ENCODE results near the gene TMIGD3. TPM values are rescaled to one million over a fixed set of nuclear protein-coding genes. Genes with fewer than 3 reads are reported as not detected.

TMIGD3 gene
- total RNA-seq, 4 donors from 2014 or later = 0.27 to 0.95 TPM; not detected in 2

- intact Hi-C loops (cut with DNase I; ENCODE audit: low total_unique reads) = no loop called here
- WGBS, 2 donors (ENCODE audit: low coverage in 1 of 2) = 94 to 100% methylated on average over 2 to 6 of the region's 6 CpGs
- peaks cover 0 to 58% (median 28%) of the 10 kb centered on the region in 4 donors for H3K36me3 ChIP-seq
Observed at GRCh38 chr1:111461765-111462164, 41.7 kb downstream of the TMIGD3 start.

GRCh38 chr1:111455642-111456031, 47.8 kb downstream of the TMIGD3 start:
- in situ Hi-C loops (cut with MboI; ENCODE audit: low pct_ligation_motif_present in 1 of 4, low pct_unique_long_range_greater_than_20kb in 1 of 4, low sequenced_read_pairs in 3 of 4) (no loop called here), intact Hi-C loops (cut with DNase I; ENCODE audit: low total_unique reads) (no loop called here)
- no peak for DNase-seq
- Histone ChIP-seq H3K4me3 (no peak overlapping the region), H3K9me3 (no peaks in the 10 kb centered on the region), H3K27me3 (no peaks in the 10 kb centered on the region), H3K4me1 (peaks cover 23 to 48% (median 34%) of the 10 kb centered on the region in 4 donors), H3K27ac (no peak overlapping the region), H3K36me3 (peaks cover 0 to 46% (median 22%) of the 10 kb centered on the region in 4 donors)
- TF ChIP-seq CTCF (IDR thresholded peaks at IDR 0.05) (no peak), POLR2AphosphoS5 (IDR thresholded peaks at IDR 0.05) (no peak), EP300 (IDR thresholded peaks at IDR 0.05; ENCODE audit: low read depth) (no peak), POLR2A (IDR thresholded peaks at IDR 0.05) (no peak)
- WGBS, 2 donors (ENCODE audit: low coverage in 1 of 2) = 84% methylated on average over 3 of the region's 3 CpGs

More at GRCh38 chr1:111461765-111462164, 41.7 kb downstream of the TMIGD3 start:
- DNase-seq = no peak
- Histone ChIP-seq H3K4me3 (no peak overlapping the region), H3K9me3 (no peaks in the 10 kb centered on the region), H3K27ac (no peak overlapping the region), H3K27me3 (no peaks in the 10 kb centered on the region), H3K4me1 (no peaks in the 10 kb centered on the region)
- in situ Hi-C loops (cut with MboI; ENCODE audit: low pct_ligation_motif_present in 1 of 4, low pct_unique_long_range_greater_than_20kb in 1 of 4, low sequenced_read_pairs in 3 of 4) = no loop called here
- TF ChIP-seq POLR2A (IDR thresholded peaks at IDR 0.05) (no peak), EP300 (IDR thresholded peaks at IDR 0.05; ENCODE audit: low read depth) (no peak), POLR2AphosphoS5 (IDR thresholded peaks at IDR 0.05) (no peak), CTCF (IDR thresholded peaks at IDR 0.05) (no peak)

- Histone ChIP-seq H3K27ac (no peak overlapping the region), H3K4me3 (no peak overlapping the region), H3K9me3 (no peaks in the 10 kb centered on the region), H3K4me1 (peaks cover 29 to 54% (median 39%) of the 10 kb centered on the region in 4 donors), H3K36me3 (peaks cover 0 to 41% (median 19%) of the 10 kb centered on the region in 4 donors), H3K27me3 (no peaks in the 10 kb centered on the region)
- intact Hi-C loops (cut with DNase I; ENCODE audit: low total_unique reads) = no loop called here
- in situ Hi-C loops (cut with MboI; ENCODE audit: low pct_ligation_motif_present in 1 of 4, low pct_unique_long_range_greater_than_20kb in 1 of 4, low sequenced_read_pairs in 3 of 4) = no loop called here
- DNase-seq = no peak
- TF ChIP-seq POLR2A (IDR thresholded peaks at IDR 0.05) = no peak
- no peak for TF ChIP-seq EP300 (IDR thresholded peaks at IDR 0.05; ENCODE audit: low read depth)
- no peak for TF ChIP-seq POLR2AphosphoS5 (IDR thresholded peaks at IDR 0.05)
- no peak for TF ChIP-seq CTCF (IDR thresholded peaks at IDR 0.05)
- 49% methylated on average over 5 of the region's 5 CpGs for WGBS, 2 donors (ENCODE audit: low coverage in 1 of 2)
Observed at GRCh38 chr1:111454859-111455641, 48.4 kb downstream of the TMIGD3 start.

- H3K4me1 ChIP-seq = peaks cover 30 to 57% (median 42%) of the 10 kb centered on the region in 4 donors
- in situ Hi-C loops (cut with MboI; ENCODE audit: low pct_ligation_motif_present in 1 of 4, low pct_unique_long_range_greater_than_20kb in 1 of 4, low sequenced_read_pairs in 3 of 4) = no loop called here
- 83 to 88% methylated on average over 3 of the region's 3 CpGs for WGBS, 2 donors (ENCODE audit: low coverage in 1 of 2)
Observed at GRCh38 chr1:111453706-111454105, 49.7 kb downstream of the TMIGD3 start.

More at GRCh38 chr1:111453706-111454105, 49.7 kb downstream of the TMIGD3 start:
- no peak overlapping the region for H3K27ac ChIP-seq
- DNase-seq = no peak
- no peaks in the 10 kb centered on the region for H3K9me3 ChIP-seq
- peaks cover 0 to 31% (median 13%) of the 10 kb centered on the region in 4 donors for H3K36me3 ChIP-seq
- H3K27me3 ChIP-seq = no peaks in the 10 kb centered on the region
- H3K4me3 ChIP-seq = no peak overlapping the region
- TF ChIP-seq POLR2AphosphoS5 (IDR thresholded peaks at IDR 0.05) = no peak
- no peak for TF ChIP-seq CTCF (IDR thresholded peaks at IDR 0.05)
- no peak for TF ChIP-seq POLR2A (IDR thresholded peaks at IDR 0.05)
- TF ChIP-seq EP300 (IDR thresholded peaks at IDR 0.05; ENCODE audit: low read depth) = no peak
- intact Hi-C loops (cut with DNase I; ENCODE audit: low total_unique reads) = no loop called here
